NCI-H524 treated with DMSO at 0.1 percent for 48 hours (cell line): ENCODE data around the gene EVL.
"Not testable (repeated sequence)": the region's sequence is repeated elsewhere in the genome, so short reads cannot be mapped to it uniquely, and the experiment has no call there.

Source experiments
- DNase-seq: peaks from one replicate; lab custom pipeline; 2025; lab: John Stamatoyannopoulos, UW

Gene EVL

GRCh38 chr14:100147691-100148464 lies 82.7 kb downstream of the EVL start:
- DNase-seq = no peak

DNA sequence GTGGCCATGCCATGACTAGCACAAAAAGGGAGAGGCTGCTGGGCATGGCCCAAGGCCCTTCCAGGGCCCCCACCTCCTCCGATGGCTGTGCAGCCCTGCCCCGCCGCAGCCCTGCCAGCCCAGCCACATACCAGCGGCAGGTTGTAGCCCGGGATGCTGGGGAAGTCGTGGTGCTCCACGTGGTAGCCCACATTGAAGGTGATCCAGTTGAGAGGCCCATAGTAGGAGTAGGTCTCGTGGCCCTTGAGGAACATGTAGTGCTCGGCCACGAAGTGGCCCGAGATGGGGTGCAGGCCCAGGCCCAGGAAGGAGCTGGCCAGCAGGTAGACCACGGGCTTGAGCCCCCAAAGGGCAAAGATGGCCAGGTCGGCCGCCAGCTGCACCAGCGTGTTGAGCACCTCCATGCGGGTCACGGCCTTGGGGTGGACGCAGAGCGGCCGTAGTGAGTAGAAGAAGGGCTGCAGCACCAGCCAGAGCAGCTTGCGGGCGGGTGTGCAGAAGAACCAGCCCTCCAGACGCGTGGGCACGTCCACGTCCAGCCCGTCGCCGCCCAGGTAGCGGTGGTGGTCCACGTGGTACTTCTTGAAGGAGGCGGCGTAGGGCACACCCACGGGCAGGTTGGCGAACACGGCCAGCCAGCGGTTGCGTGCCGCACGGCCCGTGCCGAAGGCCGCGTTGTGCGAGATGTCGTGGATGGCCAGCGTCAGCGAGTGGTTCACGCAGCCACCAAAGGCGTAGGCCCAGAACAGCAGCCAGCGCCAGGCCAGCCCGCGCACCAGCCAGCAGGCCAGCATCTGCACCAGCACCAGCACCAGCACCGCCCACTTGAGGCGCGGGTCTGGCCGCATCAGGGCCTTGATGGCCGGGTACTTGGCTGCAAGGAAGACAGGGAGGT lies 83.9 kb downstream of the EVL start:
- no peak for DNase-seq

- DNase-seq = no peak
Measured at GRCh38 chr14:100149851-100150611, 84.8 kb downstream of the EVL start.

DNA sequence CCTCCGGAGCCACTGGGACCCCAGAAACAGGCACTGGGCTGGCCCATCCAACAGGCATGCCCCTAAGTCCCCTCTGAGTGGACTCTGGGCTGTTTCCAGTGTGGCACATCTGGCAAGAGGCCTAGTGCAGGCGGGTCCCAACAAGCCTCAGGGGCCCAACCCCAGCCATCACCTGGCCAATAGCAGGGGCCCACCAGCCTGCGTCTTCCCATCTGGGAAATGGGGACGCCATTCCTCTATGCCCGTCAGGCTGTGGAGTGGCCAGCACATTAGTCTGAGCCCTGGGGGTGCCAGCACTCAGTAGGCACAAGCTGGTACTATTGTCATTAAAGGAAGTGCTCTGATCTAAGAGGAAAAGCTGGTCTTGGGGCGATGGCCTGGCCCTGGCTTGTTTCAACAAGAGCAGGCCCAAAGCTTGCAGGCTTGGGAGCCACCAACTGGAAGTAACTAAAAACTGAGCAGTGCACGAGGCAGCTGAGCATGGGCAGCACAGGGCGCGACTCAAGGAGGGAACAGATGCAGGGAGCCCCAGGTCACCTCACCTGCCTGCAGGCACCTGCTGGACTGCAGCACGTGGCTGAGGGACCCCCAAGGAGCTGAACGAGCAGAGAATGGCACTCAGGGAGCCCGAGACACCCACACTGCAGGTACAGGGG lies 85.8 kb downstream of the EVL start:
- no peak for DNase-seq

GRCh38 chr14:100152091-100152490 lies 86.9 kb downstream of the EVL start:
- DNase-seq = no peak

DNA sequence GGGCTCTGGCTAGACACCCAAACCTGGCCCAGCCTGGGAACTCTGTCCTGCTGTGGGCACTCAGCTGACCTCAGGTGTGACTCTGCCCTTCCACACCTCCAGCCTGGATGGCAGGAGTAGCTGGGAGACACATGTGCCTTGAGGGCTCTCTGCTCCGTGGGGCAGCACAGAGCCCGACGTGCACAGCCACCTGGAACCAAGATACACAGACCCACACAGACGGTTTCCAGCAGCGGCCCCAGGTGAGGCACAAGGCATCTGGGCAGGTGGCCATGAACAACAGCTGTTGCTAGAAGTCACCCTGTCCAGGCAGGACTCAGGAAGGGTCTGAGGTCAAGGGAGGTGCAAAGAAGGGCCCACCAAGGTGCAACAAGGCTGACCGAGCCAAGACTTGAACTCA lies 88.3 kb downstream of the EVL start:
- no peak for DNase-seq

GRCh38 chr14:100155049-100155621 lies 89.9 kb downstream of the EVL start:
- no peak for DNase-seq

- DNase-seq = no peak
Measured at GRCh38 chr14:100155756-100156616, 90.8 kb downstream of the EVL start.

DNA sequence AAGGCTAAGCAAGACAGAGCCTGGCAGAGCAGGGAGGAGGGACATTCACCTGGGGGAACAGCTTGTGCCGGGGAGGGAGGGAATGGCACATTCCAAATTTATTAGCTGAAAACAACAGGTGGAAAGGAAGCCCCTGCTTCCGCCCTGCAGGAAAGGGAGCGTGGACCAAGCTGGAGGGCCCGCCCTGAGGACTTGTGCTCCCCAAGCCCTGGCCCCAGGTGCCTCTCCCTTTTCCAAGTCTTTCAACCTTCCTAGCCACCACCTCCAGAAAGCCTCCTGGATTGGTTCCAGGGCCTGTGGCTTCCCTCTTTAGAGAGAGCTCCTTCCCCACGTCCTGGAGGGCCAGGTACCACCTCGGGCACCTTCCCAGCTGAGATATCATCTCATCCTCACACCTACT lies 91.6 kb downstream of the EVL start:
- no peak for DNase-seq

GRCh38 chr14:100157548-100158232 lies 92.5 kb downstream of the EVL start:
- DNase-seq = not testable (repeated sequence)

DNA sequence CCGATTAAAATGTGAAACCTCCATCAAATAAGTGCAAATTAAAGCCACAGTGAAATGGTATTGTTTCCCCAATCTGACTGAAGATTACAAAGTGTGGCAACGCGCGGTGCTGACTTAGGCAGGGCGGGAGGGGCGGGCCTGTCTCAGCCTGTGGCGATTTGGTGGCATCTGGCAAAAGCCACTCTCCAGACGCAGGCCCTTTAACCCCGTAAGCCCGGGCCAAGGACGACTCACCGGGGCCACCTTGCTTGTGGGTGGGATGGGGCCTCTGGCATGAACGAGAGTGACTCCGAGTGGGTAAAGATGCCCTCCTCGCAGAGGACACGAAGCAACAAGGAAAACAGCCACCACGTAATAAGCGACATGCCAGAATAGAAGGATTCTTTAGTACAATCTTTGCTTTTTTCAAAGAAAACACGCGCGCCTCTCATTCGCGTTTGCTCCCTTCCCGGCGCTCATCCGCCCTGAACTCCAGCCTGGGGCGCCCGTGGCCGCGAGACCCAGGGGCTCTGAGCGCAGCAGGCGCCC lies 93.4 kb downstream of the EVL start:
- no peak for DNase-seq

GRCh38 chr14:100159094-100159864 lies 94.1 kb downstream of the EVL start, which contains the start of gene DEGS2:
TSS of gene DEGS2 (minus strand) at chr14:100159645. CDS start at chr14:100159587, 58 bp downstream.
- DNase-seq = no peak

DNA sequence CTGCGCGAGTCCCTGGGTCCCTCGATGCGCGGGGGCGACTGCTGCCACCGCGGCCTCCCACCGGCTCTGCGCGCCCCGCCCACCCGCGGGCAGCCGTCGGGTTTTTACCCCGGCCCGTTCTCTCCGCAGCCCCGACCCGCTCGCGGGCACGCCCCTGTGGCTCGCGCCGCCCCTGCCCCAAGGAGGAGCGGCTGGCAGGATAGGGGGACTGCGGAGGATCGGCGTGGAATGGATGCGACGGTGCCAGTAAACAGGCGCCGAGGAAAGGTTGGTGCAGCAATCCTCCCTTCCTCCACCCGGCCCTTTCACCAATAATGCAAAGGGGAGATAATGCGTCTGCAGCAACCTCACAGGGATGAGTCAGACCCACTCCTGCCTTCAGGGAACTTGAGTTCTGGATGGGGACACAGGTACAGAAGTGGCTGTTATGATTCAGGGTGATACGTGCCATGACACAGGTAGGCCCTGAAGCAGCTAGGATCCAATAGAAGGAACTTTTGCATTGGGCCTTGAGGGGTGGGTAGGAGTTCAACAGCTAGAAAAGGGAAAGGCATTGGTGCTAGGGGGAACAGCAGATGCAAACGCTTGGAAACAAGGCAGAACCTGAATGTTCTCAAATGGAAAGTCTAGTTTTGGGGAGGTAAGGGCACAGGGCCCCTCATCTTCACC lies 94.8 kb downstream of the EVL start:
- DNase-seq = no peak

- DNase-seq = no peak
Measured at GRCh38 chr14:100160534-100160916, 95.3 kb downstream of the EVL start.

DNA sequence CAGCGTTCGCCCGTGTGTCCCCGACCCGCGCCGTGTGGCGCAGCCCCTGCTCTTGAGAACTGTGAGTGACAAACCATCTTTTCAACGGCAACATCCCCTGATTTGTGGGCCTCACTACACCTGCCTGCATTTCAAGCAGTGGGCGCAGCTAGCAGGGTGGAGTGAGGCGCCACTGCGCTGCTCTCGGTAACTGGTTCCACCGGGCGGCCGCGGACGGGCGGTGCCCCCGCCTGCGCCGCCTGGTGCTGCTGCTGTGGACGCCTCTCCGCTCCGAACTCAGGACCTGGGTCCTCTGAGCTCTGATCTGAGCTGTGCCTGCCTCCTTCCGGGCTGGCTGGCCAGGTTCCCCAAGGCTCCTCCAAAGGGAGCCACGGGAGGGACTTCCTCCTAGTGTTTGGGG lies 100.2 kb downstream of the EVL start:
- DNase-seq = no peak

DNA sequence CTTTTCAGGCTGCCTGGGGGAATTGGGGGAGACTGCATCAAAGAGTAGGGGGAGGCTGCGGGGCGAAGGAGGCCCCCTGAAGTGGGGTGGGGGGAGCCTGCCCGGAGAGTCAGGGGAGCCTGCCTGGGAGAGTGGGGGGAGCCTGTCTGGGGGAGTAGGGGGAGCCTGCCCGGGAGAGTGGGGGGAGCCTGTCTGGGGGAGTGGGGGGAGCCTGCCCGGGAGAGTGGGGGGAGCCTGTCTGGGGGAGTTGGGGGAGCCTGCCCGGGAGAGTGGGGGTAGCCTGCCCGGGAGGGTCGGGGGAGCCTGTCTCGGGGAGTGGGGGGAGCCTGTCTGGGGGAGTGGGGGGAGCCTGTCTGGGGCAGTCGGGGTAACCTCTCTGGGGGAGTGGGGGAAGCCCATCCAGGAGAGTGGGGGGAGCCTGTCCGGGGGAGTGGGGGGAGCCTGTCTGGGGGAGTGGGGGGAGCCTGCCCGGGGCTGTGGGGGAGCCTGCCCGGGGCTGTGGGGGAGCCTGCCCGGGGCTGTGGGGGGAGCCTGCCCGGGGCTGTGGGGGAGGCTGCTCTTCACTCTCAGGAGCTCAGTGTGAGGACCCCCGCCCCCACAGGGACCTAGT lies 100.7 kb downstream of the EVL start:
- DNase-seq = no peak

- no peak for DNase-seq
Measured at GRCh38 chr14:100168506-100168905, 103.3 kb downstream of the EVL start.

DNA sequence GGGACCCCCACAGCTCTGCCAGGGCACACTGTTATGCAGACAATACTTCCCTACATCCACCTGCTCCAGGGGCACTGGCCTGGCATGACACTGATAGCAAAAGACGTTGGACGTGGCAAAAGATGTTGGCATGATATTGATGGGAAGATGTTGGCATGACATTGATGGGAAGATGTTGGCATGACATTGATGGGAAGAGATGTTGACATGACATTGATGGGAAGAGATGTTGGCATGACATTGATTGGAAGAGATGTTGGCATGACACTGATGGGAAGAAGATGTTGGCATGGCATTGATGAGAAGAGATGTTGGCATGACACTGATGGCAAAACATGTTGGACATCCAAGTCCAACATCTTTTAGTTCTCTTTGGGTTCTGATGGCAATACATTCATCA lies 105.7 kb downstream of the EVL start:
- DNase-seq = no peak
